Sigmoid colon (tissue), 4 donors: ENCODE measurements around the gene SLC51A.

ENCODE experiments used
- CTCF ChIP-seq, 4 experiments: fragments of 450-650 bp in 3 of 4; fragments of 200-600 bp in 1 of 4; IDR thresholded peaks; one replicate each; pipeline ENCODE4 v1.5.1; 2016 to 2019; ENCODE audit warnings: antibody characterized with exemption in 4 of 4, mild to moderate bottlenecking in 3 of 4, moderate library complexity in 2 of 4
- EP300 ChIP-seq, 4 donors: sonication (generic); formaldehyde crosslinking; IDR thresholded peaks; one replicate each; pipeline ENCODE4 v1.6.1; 2017; ENCODE audit warnings: antibody characterized with exemption in 4 of 4

DNA sequence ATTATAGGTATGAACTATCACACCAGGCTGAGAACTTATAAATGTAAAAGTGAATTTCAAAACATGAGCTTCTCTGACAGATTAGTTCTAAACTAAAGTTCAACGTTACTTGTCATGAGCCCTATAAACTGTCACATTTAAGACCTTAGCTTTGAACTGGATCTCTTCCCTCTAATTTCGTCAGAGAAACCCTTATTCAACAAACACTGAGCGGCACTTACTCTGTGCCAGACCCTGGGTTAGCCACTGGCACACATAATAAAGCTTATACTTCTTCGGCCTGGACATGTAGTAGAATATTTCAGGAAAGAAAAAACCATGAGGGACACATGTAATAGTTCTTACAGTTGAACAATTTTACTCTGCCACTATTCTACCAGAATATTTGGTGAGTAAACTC is 65.6 kb downstream of the SLC51A start:
- TF ChIP-seq EP300 (IDR thresholded peaks at IDR 0.05) (no peak), CTCF (IDR thresholded peaks at IDR 0.05) (no peak)
